Activated CD4-positive, alpha-beta T cell treated with anti-CD3 and anti-CD28 coated beads for 36 hours (primary cell): ENCODE data around the gene USP17L21. TPM values are rescaled to one million over a fixed set of nuclear protein-coding genes. Genes with fewer than 3 reads are reported as not detected.
"Not testable (repeated sequence)": the region's sequence is repeated elsewhere in the genome, so short reads cannot be mapped to it uniquely, and the experiment has no call there.

Experiments
- ATAC-seq: fragments of 200-7000 bp; cut with Tn5 transposase; one replicate; pipeline ENCODE4 v1.10.0; 2021; ENCODE audit warnings: mild to moderate bottlenecking, moderate library complexity
- CTCF ChIA-PET: fragments of 350-600 bp; sonication (Branson Sonifier 250); formaldehyde crosslinking; loops from one replicate; lab custom pipeline; 2021; ENCODE audit warnings: antibody characterized with exemption; lab: Charles Lee
- POLR2A ChIA-PET: fragments of 350-600 bp; sonication (Branson Sonifier 250); formaldehyde crosslinking; loops from one replicate; lab custom pipeline; 2021; ENCODE audit warnings: antibody characterized with exemption, inconsistent platforms; lab: Charles Lee
- DNase-seq: peaks from one replicate; pipeline ENCODE4 v3.0.0-alpha.2; 2020
- H3K27ac Mint-ChIP-seq: one replicate; pipeline ENCODE4 v1.8.0; 2021; ENCODE audit warnings: mixed read lengths
- H3K27me3 Mint-ChIP-seq: one replicate; pipeline ENCODE4 v1.8.0; 2021; ENCODE audit warnings: mixed read lengths
- H3K36me3 Mint-ChIP-seq: one replicate; pipeline ENCODE4 v1.8.0; 2021; ENCODE audit warnings: low read depth, mixed read lengths
- H3K4me1 Mint-ChIP-seq: one replicate; pipeline ENCODE4 v1.8.0; 2021; ENCODE audit warnings: mixed read lengths
- H3K4me3 Mint-ChIP-seq: one replicate; pipeline ENCODE4 v1.8.0; 2021; ENCODE audit warnings: mild to moderate bottlenecking, moderate library complexity, mixed read lengths
- H3K9me3 Mint-ChIP-seq: one replicate; pipeline ENCODE4 v1.8.0; 2021; ENCODE audit warnings: low read depth, mixed read lengths
- intact Hi-C, 2 experiments: fragments of 100-400 bp; cut with DNase I in 1 of 2; cut with micrococcal nuclease in 1 of 2; formaldehyde crosslinking; loops; one replicate each; pipeline versions ENCODE4 v1.14.2 to v1.15.1; 2022 to 2024; cut with DNase I, micrococcal nuclease
- total RNA-seq, 2 experiments: library from RNA; stranded (reverse); gene quantifications; one replicate each; pipeline ENCODE4 v1.2.3, GENCODE V29; 2021

USP17L21 gene, protein sequence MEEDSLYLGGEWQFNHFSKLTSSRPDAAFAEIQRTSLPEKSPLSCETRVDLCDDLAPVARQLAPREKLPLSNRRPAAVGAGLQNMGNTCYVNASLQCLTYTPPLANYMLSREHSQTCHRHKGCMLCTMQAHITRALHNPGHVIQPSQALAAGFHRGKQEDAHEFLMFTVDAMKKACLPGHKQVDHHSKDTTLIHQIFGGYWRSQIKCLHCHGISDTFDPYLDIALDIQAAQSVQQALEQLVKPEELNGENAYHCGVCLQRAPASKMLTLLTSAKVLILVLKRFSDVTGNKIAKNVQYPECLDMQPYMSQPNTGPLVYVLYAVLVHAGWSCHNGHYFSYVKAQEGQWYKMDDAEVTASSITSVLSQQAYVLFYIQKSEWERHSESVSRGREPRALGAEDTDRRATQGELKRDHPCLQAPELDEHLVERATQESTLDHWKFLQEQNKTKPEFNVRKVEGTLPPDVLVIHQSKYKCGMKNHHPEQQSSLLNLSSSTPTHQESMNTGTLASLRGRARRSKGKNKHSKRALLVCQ
- total RNA-seq, result not detected

DNA sequence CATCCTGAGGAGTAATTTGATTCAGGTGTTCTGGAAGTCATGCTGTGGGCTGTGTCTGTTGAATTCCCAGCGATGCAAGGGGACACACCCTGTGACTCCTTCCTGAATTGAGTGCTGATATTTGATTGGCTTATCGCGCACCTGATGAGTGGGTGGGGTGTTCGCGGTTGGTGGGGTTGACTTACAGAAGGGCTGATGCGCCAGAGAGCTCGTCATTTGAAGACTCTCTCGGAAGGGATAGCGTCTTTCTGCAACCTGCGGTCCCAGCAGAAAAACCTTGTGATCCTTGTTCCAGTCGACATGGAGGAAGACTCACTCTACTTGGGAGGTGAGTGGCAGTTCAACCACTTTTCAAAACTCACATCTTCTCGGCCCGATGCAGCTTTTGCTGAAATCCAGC, at the start of gene USP17L21:
Gene USP17L21, plus strand, starts transcription at position 301 of the 400 bp plus-strand sequence. Its CDS starts 0 bp downstream, at position 301.
- H3K36me3 Mint-ChIP-seq, H3K27me3 Mint-ChIP-seq, H3K4me1 Mint-ChIP-seq, DNase-seq, H3K4me3 Mint-ChIP-seq, H3K27ac Mint-ChIP-seq, CTCF ChIA-PET, POLR2A ChIA-PET, ATAC-seq, H3K9me3 Mint-ChIP-seq, intact Hi-C loops: not testable (repeated sequence)

DNA sequence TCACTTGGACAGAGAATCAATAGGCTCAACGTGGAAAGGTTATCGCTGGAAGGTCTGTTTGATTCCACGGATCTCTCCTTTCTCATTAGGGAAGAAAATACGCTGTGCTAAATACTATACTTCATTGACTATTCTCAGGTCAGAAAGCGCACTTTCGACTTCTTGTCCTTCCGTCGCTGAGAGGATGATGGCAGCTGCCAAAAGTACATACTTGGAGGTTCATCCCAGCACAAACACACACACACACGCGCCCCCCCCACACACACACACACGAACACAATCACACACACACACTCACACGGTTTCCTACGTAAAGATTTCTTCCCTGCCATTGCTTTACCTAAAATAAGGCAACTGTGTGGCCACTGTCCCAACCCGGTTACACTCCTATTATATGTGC, 48.0 kb upstream of the USP17L21 start:
- H3K4me3 Mint-ChIP-seq, POLR2A ChIA-PET, intact Hi-C loops, H3K9me3 Mint-ChIP-seq, CTCF ChIA-PET, ATAC-seq, H3K27ac Mint-ChIP-seq, H3K36me3 Mint-ChIP-seq, H3K4me1 Mint-ChIP-seq, H3K27me3 Mint-ChIP-seq: not testable (repeated sequence)
- DNase-seq, result peak; percentile 2

DNA sequence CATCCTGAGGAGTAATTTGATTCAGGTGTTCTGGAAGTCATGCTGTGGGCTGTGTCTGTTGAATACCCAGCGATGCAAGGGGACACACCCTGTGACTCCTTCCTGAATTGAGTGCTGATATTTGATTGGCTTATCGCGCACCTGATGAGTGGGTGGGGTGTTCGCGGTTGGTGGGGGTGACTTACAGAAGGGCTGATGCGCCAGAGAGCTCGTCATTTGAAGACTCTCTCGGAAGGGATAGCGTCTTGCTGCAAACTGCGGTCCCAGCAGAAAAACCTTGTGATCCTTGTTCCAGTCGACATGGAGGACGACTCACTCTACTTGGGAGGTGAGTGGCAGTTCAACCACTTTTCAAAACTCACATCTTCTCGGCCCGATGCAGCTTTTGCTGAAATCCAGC, 47.6 kb upstream of the USP17L21 start, which contains the start of gene USP17L11:
Gene USP17L11, plus strand, starts transcription at position 301 of the 400 bp plus-strand sequence. Its CDS starts 0 bp downstream, at position 301.
- not testable (repeated sequence) for ATAC-seq

DNA sequence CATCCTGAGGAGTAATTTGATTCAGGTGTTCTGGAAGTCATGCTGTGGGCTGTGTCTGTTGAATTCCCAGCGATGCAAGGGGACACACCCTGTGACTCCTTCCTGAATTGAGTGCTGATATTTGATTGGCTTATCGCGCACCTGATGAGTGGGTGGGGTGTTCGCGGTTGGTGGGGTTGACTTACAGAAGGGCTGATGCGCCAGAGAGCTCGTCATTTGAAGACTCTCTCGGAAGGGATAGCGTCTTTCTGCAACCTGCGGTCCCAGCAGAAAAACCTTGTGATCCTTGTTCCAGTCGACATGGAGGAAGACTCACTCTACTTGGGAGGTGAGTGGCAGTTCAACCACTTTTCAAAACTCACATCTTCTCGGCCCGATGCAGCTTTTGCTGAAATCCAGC, 42.8 kb upstream of the USP17L21 start, which contains the start of gene USP17L12:
Gene USP17L12, plus strand, starts transcription at position 301 of the 400 bp plus-strand sequence. Its CDS starts 0 bp downstream, at position 301.
- H3K4me3 Mint-ChIP-seq, H3K4me1 Mint-ChIP-seq, H3K9me3 Mint-ChIP-seq, H3K27ac Mint-ChIP-seq, DNase-seq, POLR2A ChIA-PET, CTCF ChIA-PET, ATAC-seq, H3K27me3 Mint-ChIP-seq, intact Hi-C loops, H3K36me3 Mint-ChIP-seq: not testable (repeated sequence)

More for the DNA sequence above, 47.6 kb upstream of the USP17L21 start, which contains the start of gene USP17L11:
- H3K9me3 Mint-ChIP-seq, DNase-seq, intact Hi-C loops, CTCF ChIA-PET, H3K4me1 Mint-ChIP-seq, H3K36me3 Mint-ChIP-seq, POLR2A ChIA-PET, H3K27me3 Mint-ChIP-seq, H3K27ac Mint-ChIP-seq, H3K4me3 Mint-ChIP-seq: not testable (repeated sequence)

DNA sequence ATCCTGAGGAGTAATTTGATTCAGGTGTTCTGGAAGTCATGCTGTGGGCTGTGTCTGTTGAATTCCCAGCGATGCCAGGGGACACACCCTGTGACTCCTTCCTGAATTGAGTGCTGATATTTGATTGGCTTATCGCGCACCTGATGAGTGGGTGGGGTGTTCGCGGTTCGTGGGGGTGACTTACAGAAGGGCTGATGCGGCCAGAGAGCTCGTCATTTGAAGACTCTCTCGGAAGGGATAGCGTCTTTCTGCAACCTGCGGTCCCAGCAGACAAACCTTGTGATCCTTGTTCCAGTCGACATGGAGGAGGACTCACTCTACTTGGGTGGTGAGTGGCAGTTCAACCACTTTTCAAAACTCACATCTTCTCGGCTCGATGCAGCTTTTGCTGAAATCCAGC, 38.1 kb upstream of the USP17L21 start, which contains the start of gene USP17L13:
Gene USP17L13, plus strand, starts transcription at position 301 of the 400 bp plus-strand sequence. Its CDS starts 0 bp downstream, at position 301.
- H3K9me3 Mint-ChIP-seq, ATAC-seq, H3K27me3 Mint-ChIP-seq, POLR2A ChIA-PET, H3K27ac Mint-ChIP-seq, CTCF ChIA-PET, H3K4me1 Mint-ChIP-seq, DNase-seq, H3K36me3 Mint-ChIP-seq, H3K4me3 Mint-ChIP-seq, intact Hi-C loops: not testable (repeated sequence)

DNA sequence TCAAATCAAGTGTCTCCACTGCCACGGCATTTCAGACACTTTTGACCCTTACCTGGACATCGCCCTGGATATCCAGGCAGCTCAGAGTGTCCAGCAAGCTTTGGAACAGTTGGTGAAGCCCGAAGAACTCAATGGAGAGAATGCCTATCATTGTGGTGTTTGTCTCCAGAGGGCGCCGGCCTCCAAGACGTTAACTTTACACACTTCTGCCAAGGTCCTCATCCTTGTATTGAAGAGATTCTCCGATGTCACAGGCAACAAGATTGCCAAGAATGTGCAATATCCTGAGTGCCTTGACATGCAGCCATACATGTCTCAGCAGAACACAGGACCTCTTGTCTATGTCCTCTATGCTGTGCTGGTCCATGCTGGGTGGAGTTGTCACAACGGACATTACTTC, 32.4 kb upstream of the USP17L21 start:
- H3K27ac Mint-ChIP-seq, H3K9me3 Mint-ChIP-seq, H3K36me3 Mint-ChIP-seq, intact Hi-C loops, H3K4me1 Mint-ChIP-seq, ATAC-seq, H3K4me3 Mint-ChIP-seq, POLR2A ChIA-PET, CTCF ChIA-PET, H3K27me3 Mint-ChIP-seq: not testable (repeated sequence)
- peak; percentile 0 for DNase-seq

DNA sequence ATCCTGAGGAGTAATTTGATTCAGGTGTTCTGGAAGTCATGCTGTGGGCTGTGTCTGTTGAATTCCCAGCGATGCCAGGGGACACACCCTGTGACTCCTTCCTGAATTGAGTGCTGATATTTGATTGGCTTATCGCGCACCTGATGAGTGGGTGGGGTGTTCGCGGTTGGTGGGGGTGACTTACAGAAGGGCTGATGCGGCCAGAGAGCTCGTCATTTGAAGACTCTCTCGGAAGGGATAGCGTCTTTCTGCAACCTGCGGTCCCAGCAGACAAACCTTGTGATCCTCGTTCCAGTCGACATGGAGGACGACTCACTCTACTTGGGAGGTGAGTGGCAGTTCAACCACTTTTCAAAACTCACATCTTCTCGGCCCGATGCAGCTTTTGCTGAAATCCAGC, 28.6 kb upstream of the USP17L21 start, which contains the start of gene USP17L15:
Gene USP17L15, plus strand, starts transcription at position 301 of the 400 bp plus-strand sequence. Its CDS starts 0 bp downstream, at position 301.
- POLR2A ChIA-PET, H3K27me3 Mint-ChIP-seq, intact Hi-C loops, H3K4me1 Mint-ChIP-seq, H3K27ac Mint-ChIP-seq, H3K36me3 Mint-ChIP-seq, H3K9me3 Mint-ChIP-seq, ATAC-seq, CTCF ChIA-PET, H3K4me3 Mint-ChIP-seq, DNase-seq: not testable (repeated sequence)

DNA sequence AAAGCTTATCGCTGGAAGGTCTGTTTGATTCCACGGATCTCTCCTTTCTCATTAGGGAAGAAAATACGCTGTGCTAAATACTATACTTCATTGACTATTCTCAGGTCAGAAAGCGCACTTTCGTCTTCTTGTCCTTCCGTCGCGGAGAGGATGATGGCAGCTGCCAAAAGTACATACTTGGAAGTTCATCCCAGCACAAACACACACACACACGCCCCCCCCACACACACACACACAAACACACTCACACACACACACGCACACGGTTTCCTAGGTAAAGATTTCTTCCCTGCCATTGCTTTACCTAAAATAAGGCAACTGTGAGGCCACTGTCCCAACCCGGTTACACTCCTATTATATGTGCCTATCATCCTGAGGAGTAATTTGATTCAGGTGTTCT, 24.2 kb upstream of the USP17L21 start:
- CTCF ChIA-PET, H3K27ac Mint-ChIP-seq, H3K4me1 Mint-ChIP-seq, H3K36me3 Mint-ChIP-seq, intact Hi-C loops, ATAC-seq, POLR2A ChIA-PET, H3K9me3 Mint-ChIP-seq, H3K27me3 Mint-ChIP-seq, H3K4me3 Mint-ChIP-seq: not testable (repeated sequence)
- DNase-seq, result peak; percentile 6

DNA sequence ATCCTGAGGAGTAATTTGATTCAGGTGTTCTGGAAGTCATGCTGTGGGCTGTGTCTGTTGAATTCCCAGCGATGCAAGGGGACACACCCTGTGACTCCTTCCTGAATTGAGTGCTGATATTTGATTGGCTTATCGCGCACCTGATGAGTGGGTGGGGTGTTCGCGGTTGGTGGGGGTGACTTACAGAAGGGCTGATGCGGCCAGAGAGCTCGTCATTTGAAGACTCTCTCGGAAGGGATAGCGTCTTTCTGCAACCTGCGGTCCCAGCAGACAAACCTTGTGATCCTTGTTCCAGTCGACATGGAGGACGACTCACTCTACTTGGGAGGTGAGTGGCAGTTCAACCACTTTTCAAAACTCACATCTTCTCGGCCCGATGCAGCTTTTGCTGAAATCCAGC, 19.1 kb upstream of the USP17L21 start, which contains the start of gene USP17L17:
Gene USP17L17, plus strand, starts transcription at position 301 of the 400 bp plus-strand sequence. Its CDS starts 0 bp downstream, at position 301.
- intact Hi-C loops, H3K4me3 Mint-ChIP-seq, DNase-seq, H3K27ac Mint-ChIP-seq, H3K4me1 Mint-ChIP-seq, POLR2A ChIA-PET, H3K9me3 Mint-ChIP-seq, H3K36me3 Mint-ChIP-seq, H3K27me3 Mint-ChIP-seq, ATAC-seq, CTCF ChIA-PET: not testable (repeated sequence)

DNA sequence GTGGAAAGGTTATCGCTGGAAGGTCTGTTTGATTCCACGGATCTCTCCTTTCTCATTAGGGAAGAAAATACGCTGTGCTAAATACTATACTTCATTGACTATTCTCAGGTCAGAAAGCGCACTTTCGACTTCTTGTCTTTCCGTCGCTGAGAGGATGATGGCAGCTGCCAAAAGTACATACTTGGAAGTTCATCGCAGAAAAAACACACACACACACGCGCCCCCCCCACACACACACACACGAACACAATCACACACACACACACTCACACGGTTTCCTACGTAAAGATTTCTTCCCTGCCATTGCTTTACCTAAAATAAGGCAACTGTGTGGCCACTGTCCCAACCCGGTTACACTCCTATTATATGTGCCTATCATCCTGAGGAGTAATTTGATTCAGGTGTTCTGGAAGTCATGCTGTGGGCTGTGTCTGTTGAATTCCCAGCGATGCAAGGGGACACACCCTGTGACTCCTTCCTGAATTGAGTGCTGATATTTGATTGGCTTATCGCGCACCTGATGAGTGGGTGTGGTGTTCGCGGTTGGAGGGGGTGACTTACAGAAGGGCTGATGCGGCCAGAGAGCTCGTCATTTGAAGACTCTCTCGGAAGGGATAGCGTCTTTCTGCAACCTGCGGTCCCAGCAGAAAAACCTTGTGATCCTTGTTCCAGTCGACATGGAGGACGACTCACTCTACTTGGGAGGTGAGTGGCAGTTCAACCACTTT, 14.6 kb upstream of the USP17L21 start, which contains the start of gene USP17L18:
Gene USP17L18, plus strand, starts transcription at position 678 of the 728 bp plus-strand sequence. Its CDS starts 0 bp downstream, at position 678.
- DNase-seq, result peak; percentile 0
- H3K36me3 Mint-ChIP-seq, H3K27ac Mint-ChIP-seq, intact Hi-C loops, ATAC-seq, H3K4me3 Mint-ChIP-seq, H3K4me1 Mint-ChIP-seq, H3K27me3 Mint-ChIP-seq, POLR2A ChIA-PET, H3K9me3 Mint-ChIP-seq, CTCF ChIA-PET: not testable (repeated sequence)

DNA sequence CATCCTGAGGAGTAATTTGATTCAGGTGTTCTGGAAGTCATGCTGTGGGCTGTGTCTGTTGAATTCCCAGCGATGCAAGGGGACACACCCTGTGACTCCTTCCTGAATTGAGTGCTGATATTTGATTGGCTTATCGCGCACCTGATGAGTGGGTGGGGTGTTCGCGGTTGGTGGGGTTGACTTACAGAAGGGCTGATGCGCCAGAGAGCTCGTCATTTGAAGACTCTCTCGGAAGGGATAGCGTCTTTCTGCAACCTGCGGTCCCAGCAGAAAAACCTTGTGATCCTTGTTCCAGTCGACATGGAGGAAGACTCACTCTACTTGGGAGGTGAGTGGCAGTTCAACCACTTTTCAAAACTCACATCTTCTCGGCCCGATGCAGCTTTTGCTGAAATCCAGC, 9.6 kb upstream of the USP17L21 start, which contains the start of gene USP17L19:
Gene USP17L19, plus strand, starts transcription at position 301 of the 400 bp plus-strand sequence. Its CDS starts 0 bp downstream, at position 301.
- H3K4me3 Mint-ChIP-seq, H3K27ac Mint-ChIP-seq, CTCF ChIA-PET, H3K27me3 Mint-ChIP-seq, DNase-seq, H3K36me3 Mint-ChIP-seq, POLR2A ChIA-PET, H3K9me3 Mint-ChIP-seq, ATAC-seq, intact Hi-C loops, H3K4me1 Mint-ChIP-seq: not testable (repeated sequence)
